Suprapubic skin (tissue), 4 donors: Measurements from ENCODE around the gene AXL. TPM values are rescaled to one million over a fixed set of nuclear protein-coding genes. Genes with fewer than 3 reads are reported as not detected.
A peak's percentile ranks its signal among the peaks of the same experiment; 100 is the strongest.

Experiments
- DNase-seq, 2 donors: peaks; one replicate each; pipeline ENCODE4 v3.0.0-alpha.2; 2019; ENCODE audit warnings: low spot score in 2 of 2
- H3K27ac ChIP-seq: fragments of 200-600 bp; sonication (generic); one replicate; pipeline ENCODE4 v1.5.1; 2019
- H3K27me3 ChIP-seq: fragments of 200-600 bp; sonication (generic); one replicate; pipeline ENCODE4 v1.5.1; 2019
- H3K36me3 ChIP-seq: fragments of 200-600 bp; sonication (generic); one replicate; pipeline ENCODE4 v1.5.1; 2019
- H3K4me1 ChIP-seq: fragments of 200-600 bp; sonication (generic); one replicate; pipeline ENCODE4 v1.5.1; 2019
- H3K4me3 ChIP-seq: fragments of 200-600 bp; sonication (generic); one replicate; pipeline ENCODE4 v1.5.1; 2019; ENCODE audit warnings: mild to moderate bottlenecking
- H3K9me3 ChIP-seq: fragments of 200-600 bp; sonication (generic); one replicate; pipeline ENCODE4 v1.5.1; 2019
- CTCF ChIP-seq, 2 donors: fragments of 200-600 bp in 1 of 2; fragments of 450-650 bp in 1 of 2; sonication (generic) in 1 of 2; IDR thresholded peaks; one replicate each; pipeline ENCODE4 v1.5.1; 2016 to 2019; ENCODE audit warnings: antibody characterized with exemption in 2 of 2, mild to moderate bottlenecking in 1 of 2, moderate library complexity in 1 of 2
- EP300 ChIP-seq: sonication (generic); formaldehyde crosslinking; IDR thresholded peaks from one replicate; pipeline ENCODE4 v1.6.1; 2017; ENCODE audit warnings: antibody characterized with exemption
- POLR2A ChIP-seq, 2 donors: fragments of 450-650 bp; IDR thresholded peaks; one replicate each; pipeline ENCODE4 v1.6.1; 2017; ENCODE audit warnings: antibody characterized with exemption in 2 of 2, mild to moderate bottlenecking in 2 of 2, moderate library complexity in 2 of 2
- POLR2AphosphoS5 ChIP-seq, 3 donors: sonication (generic); formaldehyde crosslinking; IDR thresholded peaks; one replicate each; pipeline ENCODE4 v1.6.1; 2017; ENCODE audit warnings: antibody characterized with exemption in 3 of 3
- WGBS: methylation state at CpG from one replicate; pipeline ENCODE4 v1.1.5; 2018; 5-methylcytosine and 5-hydroxymethylcytosine counted together
- total RNA-seq, 4 donors: library from RNA; depleted of rRNA; stranded (reverse); fragments of >200 nt; gene quantifications; one replicate each; pipeline ENCODE4 v1.1.0, GENCODE V29; 2016

Gene AXL
- total RNA-seq, 4 donors from 2014 or later = 18.2 to 35.8 (median 28.3) TPM

GRCh38 chr19:41309180-41310032 lies 90.4 kb downstream of the AXL start:
- Histone ChIP-seq H3K27me3 (no peaks in the 10 kb centered on the region), H3K4me1 (peaks cover 42% of the 10 kb centered on the region), H3K27ac (peak overlapping the region; percentile 98), H3K4me3 (peak overlapping the region; percentile 85), H3K9me3 (no peaks in the 10 kb centered on the region), H3K36me3 (peaks cover 47% of the 10 kb centered on the region)
- no peak for TF ChIP-seq POLR2A (IDR thresholded peaks at IDR 0.05)
- no peak for TF ChIP-seq POLR2AphosphoS5 (IDR thresholded peaks at IDR 0.05)
- TF ChIP-seq EP300 = no peak
- no peak for TF ChIP-seq CTCF (IDR thresholded peaks at IDR 0.05)
- no peak for DNase-seq
- 6% methylated on average over 26 of the region's 26 CpGs for WGBS

DNA sequence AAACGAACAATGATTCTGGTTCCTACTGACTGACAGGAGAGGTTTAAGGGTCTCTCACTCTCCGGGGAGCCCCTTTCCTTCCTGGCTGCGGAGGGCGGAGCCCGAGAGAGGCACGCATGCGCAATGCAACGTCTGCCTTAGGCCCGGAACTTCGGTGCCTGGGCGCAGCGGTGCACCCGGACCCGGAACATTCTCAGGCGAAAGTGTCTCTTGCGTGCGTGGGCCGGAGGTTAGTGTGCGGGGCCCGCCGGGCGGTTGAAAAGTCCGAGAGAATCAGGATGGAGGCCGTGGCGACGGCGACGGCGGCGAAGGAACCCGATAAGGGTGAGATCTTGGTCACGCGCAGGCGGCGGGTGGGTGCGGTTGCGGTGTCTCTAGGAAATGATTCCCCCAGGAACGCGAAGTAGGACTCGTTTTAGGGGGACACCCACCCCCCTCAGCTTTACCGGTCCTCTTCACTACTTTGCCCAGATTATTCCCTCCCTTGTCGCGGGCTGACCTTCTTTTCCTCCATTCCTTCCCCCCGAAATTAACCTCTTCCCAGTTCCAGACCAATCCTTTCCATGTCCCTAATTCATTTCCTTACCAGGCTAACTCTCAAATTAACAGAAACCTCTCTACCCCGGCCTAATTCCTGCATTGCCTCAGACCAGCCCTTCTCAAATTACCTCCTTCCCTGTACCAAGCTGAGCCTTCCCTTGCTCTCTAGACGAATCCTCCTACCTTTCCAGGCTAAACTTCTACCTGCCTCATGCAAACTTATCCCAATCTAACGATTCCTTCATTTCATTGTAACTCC lies 91.2 kb downstream of the AXL start, which contains the start of gene CCDC97:
Gene CCDC97 (plus strand): TSS at position 140 of the 799 bp plus-strand sequence. CDS start 139 bp downstream, at position 279.
- Histone ChIP-seq H3K4me1 (peaks cover 42% of the 10 kb centered on the region), H3K36me3 (peaks cover 41% of the 10 kb centered on the region), H3K27me3 (no peaks in the 10 kb centered on the region), H3K27ac (peak within 1 kb of the TSS; percentile 98), H3K4me3 (peak within 1 kb of the TSS; percentile 85), H3K9me3 (no peaks in the 10 kb centered on the region)
- TF ChIP-seq POLR2AphosphoS5 (IDR thresholded peaks at IDR 0.05) (peak; percentile 20 to 92 (median 85)), CTCF (IDR thresholded peaks at IDR 0.05) (no peak), EP300 (no peak), POLR2A (IDR thresholded peaks at IDR 0.05) (peak in 1 of 2 donors; percentile 59)
- WGBS = under 1% methylated on average over 46 of the region's 47 CpGs
- peak; percentile 90 to 93 for DNase-seq

DNA sequence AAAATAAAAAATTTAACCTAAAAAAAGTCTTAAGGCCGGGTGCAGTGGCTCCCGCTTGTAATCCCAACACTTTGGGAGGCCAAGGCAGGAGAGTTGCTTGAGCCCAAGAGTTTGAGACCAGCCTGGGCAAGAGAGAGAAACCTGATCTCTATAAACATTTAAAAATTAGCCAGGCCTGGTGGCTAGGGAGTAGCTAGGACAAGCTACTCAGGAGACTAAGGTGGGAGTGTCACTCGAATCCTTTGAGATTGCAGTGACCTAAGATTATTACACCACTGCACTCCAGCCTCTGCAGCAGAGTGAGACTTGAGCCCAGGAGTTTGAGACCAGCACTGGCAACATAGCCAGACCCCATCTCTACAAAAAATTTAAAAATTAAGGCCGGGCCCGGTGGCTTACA lies 92.0 kb downstream of the AXL start:
- no peak for TF ChIP-seq POLR2AphosphoS5 (IDR thresholded peaks at IDR 0.05)
- TF ChIP-seq CTCF (IDR thresholded peaks at IDR 0.05) = no peak
- no peak for TF ChIP-seq POLR2A (IDR thresholded peaks at IDR 0.05)
- no peak for TF ChIP-seq EP300
- Histone ChIP-seq H3K27me3 (no peaks in the 10 kb centered on the region), H3K36me3 (peaks cover 41% of the 10 kb centered on the region), H3K9me3 (no peaks in the 10 kb centered on the region), H3K4me1 (peaks cover 42% of the 10 kb centered on the region), H3K27ac (peak overlapping the region; percentile 98), H3K4me3 (peak overlapping the region; percentile 85)
- DNase-seq = no peak
- WGBS = 54% methylated on average over 5 of the region's 5 CpGs

Other genes starting within 250 kb of the AXL start
- gene CYP2B6, start 227.9 kb upstream of the AXL start, total RNA-seq = 1 to 10 TPM in 2 of 4 donors, under 1 TPM in 1, not detected in 1; 0.13 to 4.2 (median 1.0) TPM
- not detected for gene CYP2A13, start 130.8 kb upstream of the AXL start, total RNA-seq
- not detected for gene CYP2F1, start 104.8 kb upstream of the AXL start, total RNA-seq
- gene CYP2S1, start 26.0 kb upstream of the AXL start, total RNA-seq = 1 to 10 TPM; 1.8 to 6.5 (median 2.5) TPM
- gene HNRNPUL1, start 45.1 kb downstream of the AXL start, total RNA-seq = 100 to 1,000 TPM; 140 to 213 (median 188) TPM
- gene CCDC97, start 90.9 kb downstream of the AXL start, total RNA-seq = 10 to 100 TPM; 13.4 to 30.0 (median 18.5) TPM
- gene TGFB1, start 134.7 kb downstream of the AXL start, total RNA-seq = 10 to 100 TPM; 16.4 to 19.9 (median 17.4) TPM
- gene B9D2, start 144.9 kb downstream of the AXL start, total RNA-seq = 1 to 10 TPM; 2.8 to 9.3 (median 4.8) TPM
- 100 to 1,000 TPM in 2 of 4 donors, 10 to 100 TPM in 2; 29.6 to 109 (median 88.1) TPM for gene TMEM91, start 157.3 kb downstream of the AXL start, total RNA-seq
- 10 to 100 TPM; 23.0 to 51.5 (median 31.9) TPM for gene EXOSC5, start 178.1 kb downstream of the AXL start, total RNA-seq
- gene BCKDHA, start 178.6 kb downstream of the AXL start, total RNA-seq = 100 to 1,000 TPM in 1 of 4 donors, 10 to 100 TPM in 3; 49.7 to 112 (median 76.2) TPM
- gene B3GNT8, start 208.2 kb downstream of the AXL start, total RNA-seq = 1 to 10 TPM; 4.7 to 9.6 (median 6.2) TPM
- gene DMAC2, start 220.7 kb downstream of the AXL start, total RNA-seq = 10 to 100 TPM; 26.1 to 36.4 (median 34.2) TPM
- not detected for gene ERICH4, start 223.9 kb downstream of the AXL start, total RNA-seq